ENCODE data around the gene SNX10.

Gene SNX10

GRCh38 chr7:26331789-26332188, 40.1 kb downstream of the SNX10 start:
- H3K4me3 ChIP-seq (replicated peaks; ENCODE audit: low read depth, low read length), result no peak overlapping the region
- no peak for TF ChIP-seq CTCF (IDR thresholded peaks at IDR 0.05; ENCODE audit: low read depth, low read length, missing control alignments)

GRCh38 chr7:26332698-26333097, 41.0 kb downstream of the SNX10 start:
- no peak for TF ChIP-seq CTCF (IDR thresholded peaks at IDR 0.05; ENCODE audit: low read depth, low read length, missing control alignments)
- no peak for DNase-seq (ENCODE audit: extremely low read depth, low read depth)
- H3K4me3 ChIP-seq (replicated peaks; ENCODE audit: low read depth, low read length), result no peak overlapping the region

More at GRCh38 chr7:26331789-26332188, 40.1 kb downstream of the SNX10 start:
- DNase-seq (ENCODE audit: extremely low read depth, low read depth), result no peak

GRCh38 chr7:26334166-26334859, 42.7 kb downstream of the SNX10 start:
- no peak for TF ChIP-seq CTCF (IDR thresholded peaks at IDR 0.05; ENCODE audit: low read depth, low read length, missing control alignments)
- no peak overlapping the region for H3K4me3 ChIP-seq (replicated peaks; ENCODE audit: low read depth, low read length)
- no peak for DNase-seq (ENCODE audit: extremely low read depth, low read depth)

GRCh38 chr7:26337232-26337865, 45.7 kb downstream of the SNX10 start:
- no peak for DNase-seq (ENCODE audit: extremely low read depth, low read depth)
- no peak overlapping the region for H3K4me3 ChIP-seq (replicated peaks; ENCODE audit: low read depth, low read length)
- no peak for TF ChIP-seq CTCF (IDR thresholded peaks at IDR 0.05; ENCODE audit: low read depth, low read length, missing control alignments)

- H3K4me3 ChIP-seq (replicated peaks; ENCODE audit: low read depth, low read length), result no peak overlapping the region
- no peak for DNase-seq (ENCODE audit: extremely low read depth, low read depth)
- no peak for TF ChIP-seq CTCF (IDR thresholded peaks at IDR 0.05; ENCODE audit: low read depth, low read length, missing control alignments)
These were observed 48.9 kb downstream of the SNX10 start for GRCh38 chr7:26340476-26341018.

GRCh38 chr7:26343320-26343832, 51.7 kb downstream of the SNX10 start:
- TF ChIP-seq CTCF (IDR thresholded peaks at IDR 0.05; ENCODE audit: low read depth, low read length, missing control alignments), result no peak
- DNase-seq (ENCODE audit: extremely low read depth, low read depth), result no peak
- no peak overlapping the region for H3K4me3 ChIP-seq (replicated peaks; ENCODE audit: low read depth, low read length)
